Bronchial epithelial cell (primary cell): ENCODE measurements around the gene GRAMD2B. TPM values are rescaled to one million over a fixed set of nuclear protein-coding genes. Genes with fewer than 3 reads are reported as not detected.

Source experiments
- DNase-seq: peaks from one replicate; pipeline ENCODE4 v3.0.0-alpha.2; 2010; ENCODE audit warnings: low read depth
- FAIRE-seq: peaks from 2 replicates; lab custom pipeline; 2011; peaks lifted over from hg19 to GRCh38; lab: Jason Lieb, UNC
- H3K27me3 ChIP-seq: 2 replicates; pipeline ENCODE4 v1.5.1; 2011; ENCODE audit warnings: low read length; ENCODE audit not compliant: control insufficient read depth, insufficient read depth
- H3K36me3 ChIP-seq: 2 replicates; pipeline ENCODE4 v1.5.1; 2011; ENCODE audit warnings: low read length; ENCODE audit not compliant: control insufficient read depth, insufficient read depth
- H3K4me3 ChIP-seq: 2 replicates; pipeline ENCODE4 v1.5.1; 2011; ENCODE audit warnings: mild to moderate bottlenecking, low read depth, low read length, control low read depth
- CTCF ChIP-seq: IDR thresholded peaks from 2 replicates; pipeline ENCODE4 v1.5.1; 2011; ENCODE audit warnings: mild to moderate bottlenecking, moderate library complexity, low read length, control low read depth, inconsistent platforms; ENCODE audit not compliant: insufficient read depth, severe bottlenecking
- total RNA-seq: library from RNA; depleted of rRNA; stranded (reverse); fragments of >200 nt; gene quantifications from 2 replicates; pipeline ENCODE4 v1.2.1, GENCODE V29; 2014

GRAMD2B gene
- total RNA-seq, 1 donor from 2014 or later = 9.2 TPM

- H3K36me3 ChIP-seq = peaks cover 1% of the 10 kb centered on the region
- no peak for DNase-seq
- no peak for FAIRE-seq
- no peak overlapping the region for H3K4me3 ChIP-seq
- no peak for TF ChIP-seq CTCF
- no peaks in the 10 kb centered on the region for H3K27me3 ChIP-seq
Measured at GRCh38 chr5:126540631-126541030, 117.4 kb downstream of the GRAMD2B start.

GRCh38 chr5:126542441-126542840, 119.2 kb downstream of the GRAMD2B start:
- FAIRE-seq (no peak), DNase-seq (no peak)
- Histone ChIP-seq H3K27me3 (no peaks in the 10 kb centered on the region), H3K36me3 (peaks cover 10% of the 10 kb centered on the region), H3K4me3 (no peak overlapping the region)
- TF ChIP-seq CTCF = no peak

GRCh38 chr5:126543009-126543408, 119.8 kb downstream of the GRAMD2B start:
- TF ChIP-seq CTCF = no peak
- FAIRE-seq = no peak
- DNase-seq = no peak
- no peaks in the 10 kb centered on the region for H3K27me3 ChIP-seq
- H3K4me3 ChIP-seq = no peak overlapping the region
- H3K36me3 ChIP-seq = peaks cover 10% of the 10 kb centered on the region

GRCh38 chr5:126543660-126544059, 120.5 kb downstream of the GRAMD2B start:
- DNase-seq (no peak), FAIRE-seq (no peak)
- Histone ChIP-seq H3K36me3 (peaks cover 14% of the 10 kb centered on the region), H3K27me3 (no peaks in the 10 kb centered on the region), H3K4me3 (no peak overlapping the region)
- TF ChIP-seq CTCF = no peak

Other genes starting within 250 kb of the GRAMD2B start
- 44.2 and 46.7 TPM in 2 replicates for gene ALDH7A1, start 171.8 kb downstream of the GRAMD2B start, total RNA-seq
- 39.7 and 56.9 TPM in 2 replicates for gene PHAX, start 177.5 kb downstream of the GRAMD2B start, total RNA-seq